ENCODE data around the gene CLASRP. TPM values are rescaled to one million over a fixed set of nuclear protein-coding genes. Genes with fewer than 3 reads are reported as not detected.

Gene CLASRP
- total and polyA plus RNA-seq, 2 experiments from 2014 or later: 9.2 to 45.1 TPM

DNA sequence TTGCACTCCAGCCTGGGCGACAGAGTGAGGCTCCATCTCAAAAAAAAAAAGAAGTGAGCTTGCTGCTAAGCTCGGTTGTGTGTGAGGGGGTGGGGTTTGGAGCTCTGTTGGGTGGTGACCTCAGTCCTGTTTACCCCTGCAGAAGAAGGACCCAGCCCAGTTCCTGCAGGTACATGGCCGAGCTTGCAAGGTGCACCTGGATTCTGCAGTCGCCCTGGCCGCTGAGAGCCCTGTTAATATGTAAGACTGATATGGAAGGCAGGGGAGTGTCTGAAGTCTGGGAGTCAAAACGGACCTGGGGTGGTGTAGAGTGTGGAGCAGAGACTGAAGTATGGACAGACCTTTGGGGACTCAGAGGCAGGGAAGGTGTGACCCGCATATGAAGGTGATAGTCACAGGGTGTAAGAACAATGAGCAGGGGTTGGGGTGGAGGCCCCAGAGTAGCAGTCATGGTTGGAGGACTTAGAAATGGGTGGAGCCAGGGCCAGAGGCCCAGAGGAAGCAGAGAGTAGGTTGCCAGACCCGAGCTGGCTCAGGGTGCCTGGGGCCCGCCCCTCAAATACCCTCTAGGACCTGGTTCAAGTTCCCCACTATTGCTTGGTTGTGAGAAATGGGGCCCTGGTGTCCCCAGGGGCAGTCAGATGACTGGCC lies 13.2 kb downstream of the CLASRP start:
- Histone ChIP-seq H3K36me3 (ENCODE audit: low read depth) (no peaks in the 10 kb centered on the region; the same call in 1 of the 2 replicates), H3K4me2 (ENCODE audit: unreplicated experiment) (no peak overlapping the region), H3K4me3 (no peak overlapping the region), H3K4me1 (ENCODE audit: insufficient read depth) (no peaks in the 10 kb centered on the region), H3K9me2 (ENCODE audit: insufficient read depth) (no peaks in the 10 kb centered on the region), H3K27ac (no peak overlapping the region), H2AFZ (no peak overlapping the region), H3K9me3 (ENCODE audit: low read depth) (no peaks in the 10 kb centered on the region), H3K79me2 (ENCODE audit: insufficient read depth) (peaks cover 88% of the 10 kb centered on the region), H3K27me3 (replicated peaks; ENCODE audit: insufficient read depth) (no peaks in the 10 kb centered on the region), H3F3A (ENCODE audit: insufficient read depth) (no peaks in the 10 kb centered on the region), H3K9ac (no peak overlapping the region), H4K20me1 (ENCODE audit: insufficient read depth) (peaks cover 6% of the 10 kb centered on the region; the same call in 1 of the 2 replicates)
- no peak for DNase-seq
- TF ChIP-seq EZH2phosphoT487 (IDR thresholded peaks at IDR 0.05; ENCODE audit: insufficient read depth, low read depth) (no peak), EZH2 (IDR thresholded peaks at IDR 0.05; ENCODE audit: insufficient read depth, poor library complexity, severe bottlenecking) (no peak)
- 70 to 72% methylated on average over 9 of the region's 9 CpGs for WGBS, 2 experiments (ENCODE audit: low coverage in 1 of 2, low lambda C conversion rate in 2 of 2, missing lambda C conversion rate in 2 of 2)
- in situ Hi-C loops (cut with MboI): no loop called here

DNA sequence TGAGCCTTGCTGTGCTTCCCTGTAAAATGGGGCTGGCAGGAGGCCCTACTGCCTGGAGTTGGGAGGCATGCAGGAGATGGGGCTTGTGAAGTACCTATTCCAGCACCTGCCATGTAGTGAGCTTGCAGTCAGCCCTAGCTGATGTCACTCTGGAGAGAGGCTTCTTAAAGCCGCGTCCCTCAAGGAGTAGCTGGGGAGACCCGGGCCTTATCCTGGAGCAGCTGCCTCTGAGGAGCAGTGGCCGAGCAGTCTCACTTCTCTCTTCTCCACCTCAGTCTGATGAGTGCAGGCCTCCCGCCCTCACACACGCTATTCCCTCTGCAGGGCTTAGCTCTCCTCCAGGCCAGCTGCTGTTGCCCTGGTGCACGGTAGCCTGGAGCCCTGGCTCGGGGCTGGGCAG lies 18.0 kb downstream of the CLASRP start:
- H3K4me2 ChIP-seq (ENCODE audit: unreplicated experiment): no peak overlapping the region
- no peak for DNase-seq
- H4K20me1 ChIP-seq (ENCODE audit: insufficient read depth): no peaks in the 10 kb centered on the region
- TF ChIP-seq EZH2 (IDR thresholded peaks at IDR 0.05; ENCODE audit: insufficient read depth, poor library complexity, severe bottlenecking) (no peak), EZH2phosphoT487 (IDR thresholded peaks at IDR 0.05; ENCODE audit: insufficient read depth, low read depth) (no peak)
- H3K9ac ChIP-seq: no peak overlapping the region
- H3F3A ChIP-seq (ENCODE audit: insufficient read depth): no peaks in the 10 kb centered on the region
- H3K27me3 ChIP-seq (replicated peaks; ENCODE audit: insufficient read depth): no peaks in the 10 kb centered on the region
- in situ Hi-C loops (cut with MboI): no loop called here
- H3K79me2 ChIP-seq (ENCODE audit: insufficient read depth): peaks cover 43% of the 10 kb centered on the region
- no peak overlapping the region for H3K4me3 ChIP-seq
- no peaks in the 10 kb centered on the region for H3K4me1 ChIP-seq (ENCODE audit: insufficient read depth)
- no peaks in the 10 kb centered on the region for H3K9me2 ChIP-seq (ENCODE audit: insufficient read depth)
- no peak overlapping the region for H2AFZ ChIP-seq
- H3K36me3 ChIP-seq (ENCODE audit: low read depth): peaks cover 16% of the 10 kb centered on the region; the same call in 1 of the 2 replicates
- WGBS, 2 experiments (ENCODE audit: low coverage in 1 of 2, low lambda C conversion rate in 2 of 2, missing lambda C conversion rate in 2 of 2): 86 to 88% methylated on average over 8 of the region's 8 CpGs
- H3K9me3 ChIP-seq (ENCODE audit: low read depth): no peaks in the 10 kb centered on the region
- no peak overlapping the region for H3K27ac ChIP-seq

DNA sequence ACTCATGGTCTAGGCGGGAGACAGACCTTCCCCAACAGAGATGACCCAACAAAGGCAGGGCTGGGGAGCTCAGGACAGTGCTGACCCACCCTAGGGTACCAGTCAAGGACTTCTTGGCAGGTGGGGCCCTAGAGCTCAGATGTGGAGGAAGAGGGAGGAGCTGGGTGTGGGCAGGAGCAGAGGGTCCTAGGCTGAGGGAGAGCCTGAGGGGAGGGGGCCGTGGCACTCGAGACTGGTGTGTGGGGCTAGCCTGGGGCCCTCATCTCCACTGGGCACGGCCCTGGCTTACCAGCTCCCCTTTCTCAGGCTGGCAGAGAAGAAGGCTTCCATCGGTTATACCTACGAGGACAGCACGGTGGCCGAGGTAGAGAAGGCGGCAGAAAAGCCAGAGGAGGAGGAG lies 18.6 kb downstream of the CLASRP start:
- Histone ChIP-seq H3F3A (ENCODE audit: insufficient read depth) (no peaks in the 10 kb centered on the region), H3K4me3 (no peak overlapping the region), H3K27ac (no peak overlapping the region), H3K4me2 (ENCODE audit: unreplicated experiment) (no peak overlapping the region), H3K79me2 (ENCODE audit: insufficient read depth) (peaks cover 37% of the 10 kb centered on the region), H3K36me3 (ENCODE audit: low read depth) (peaks cover 21% of the 10 kb centered on the region; the same call in 1 of the 2 replicates), H3K4me1 (ENCODE audit: insufficient read depth) (no peaks in the 10 kb centered on the region), H3K9ac (no peak overlapping the region), H2AFZ (no peak overlapping the region), H3K9me2 (ENCODE audit: insufficient read depth) (no peaks in the 10 kb centered on the region), H3K9me3 (ENCODE audit: low read depth) (no peaks in the 10 kb centered on the region), H4K20me1 (ENCODE audit: insufficient read depth) (no peaks in the 10 kb centered on the region), H3K27me3 (replicated peaks; ENCODE audit: insufficient read depth) (no peaks in the 10 kb centered on the region)
- no peak for DNase-seq
- 89 to 94% methylated on average over 9 of the region's 9 CpGs for WGBS, 2 experiments (ENCODE audit: low coverage in 1 of 2, low lambda C conversion rate in 2 of 2, missing lambda C conversion rate in 2 of 2)
- TF ChIP-seq EZH2 (IDR thresholded peaks at IDR 0.05; ENCODE audit: insufficient read depth, poor library complexity, severe bottlenecking): no peak
- no peak for TF ChIP-seq EZH2phosphoT487 (IDR thresholded peaks at IDR 0.05; ENCODE audit: insufficient read depth, low read depth)
- in situ Hi-C loops (cut with MboI): no loop called here

DNA sequence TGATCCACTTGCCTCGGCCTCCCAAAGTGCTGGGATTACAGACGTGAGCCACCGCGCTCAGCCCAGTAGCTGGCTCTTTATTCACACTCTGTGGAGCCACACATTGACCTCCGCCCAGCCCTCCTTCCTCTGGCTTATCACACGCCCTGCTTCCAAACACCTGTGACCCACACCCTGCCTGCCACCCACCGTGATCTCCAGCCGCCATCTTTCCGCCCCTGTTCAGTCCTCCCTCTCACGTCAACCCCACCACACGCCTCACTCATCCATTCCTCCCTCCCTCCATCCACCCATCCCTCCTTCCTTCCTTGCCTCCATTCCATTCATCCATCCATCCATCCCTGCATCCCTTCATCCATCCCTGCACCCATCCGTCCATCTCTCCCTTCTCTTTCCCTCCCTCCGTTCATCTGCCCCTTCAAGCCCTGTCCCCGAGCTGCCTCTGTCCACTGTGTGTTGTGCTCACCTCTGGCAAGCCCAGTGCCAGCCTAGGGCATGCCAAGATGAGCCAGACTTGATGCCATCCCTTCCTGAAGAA lies 19.8 kb downstream of the CLASRP start:
- in situ Hi-C loops (cut with MboI): no loop called here
- no peaks in the 10 kb centered on the region for H3K4me1 ChIP-seq (ENCODE audit: insufficient read depth)
- no peak overlapping the region for H3K9ac ChIP-seq
- H3K4me3 ChIP-seq: no peak overlapping the region
- no peaks in the 10 kb centered on the region for H4K20me1 ChIP-seq (ENCODE audit: insufficient read depth)
- H3K9me3 ChIP-seq (ENCODE audit: low read depth): no peaks in the 10 kb centered on the region
- WGBS, 2 experiments (ENCODE audit: low coverage in 1 of 2, low lambda C conversion rate in 2 of 2, missing lambda C conversion rate in 2 of 2): 91 to 93% methylated on average over 13 to 14 of the region's 14 CpGs
- H3K79me2 ChIP-seq (ENCODE audit: insufficient read depth): peaks cover 25% of the 10 kb centered on the region
- H3K9me2 ChIP-seq (ENCODE audit: insufficient read depth): no peaks in the 10 kb centered on the region
- H2AFZ ChIP-seq: no peak overlapping the region
- no peak overlapping the region for H3K4me2 ChIP-seq (ENCODE audit: unreplicated experiment)
- no peak for TF ChIP-seq EZH2 (IDR thresholded peaks at IDR 0.05; ENCODE audit: insufficient read depth, poor library complexity, severe bottlenecking)
- no peak for TF ChIP-seq EZH2phosphoT487 (IDR thresholded peaks at IDR 0.05; ENCODE audit: insufficient read depth, low read depth)
- H3F3A ChIP-seq (ENCODE audit: insufficient read depth): no peaks in the 10 kb centered on the region
- H3K27ac ChIP-seq: no peak overlapping the region
- peaks cover 25% of the 10 kb centered on the region; the same call in 1 of the 2 replicates for H3K36me3 ChIP-seq (ENCODE audit: low read depth)
- H3K27me3 ChIP-seq (replicated peaks; ENCODE audit: insufficient read depth): no peaks in the 10 kb centered on the region
- no peak for DNase-seq
